Bronchial epithelial cell (primary cell): ENCODE results near the gene TFF1. TPM values are rescaled to one million over a fixed set of nuclear protein-coding genes. Genes with fewer than 3 reads are reported as not detected.

ENCODE experiments used
- DNase-seq: peaks from one replicate; pipeline ENCODE4 v3.0.0-alpha.2; 2010; ENCODE audit warnings: low read depth
- FAIRE-seq: peaks from 2 replicates; lab custom pipeline; 2011; peaks lifted over from hg19 to GRCh38; lab: Jason Lieb, UNC
- H3K27me3 ChIP-seq: 2 replicates; pipeline ENCODE4 v1.5.1; 2011; ENCODE audit warnings: low read length; ENCODE audit not compliant: control insufficient read depth, insufficient read depth
- H3K36me3 ChIP-seq: 2 replicates; pipeline ENCODE4 v1.5.1; 2011; ENCODE audit warnings: low read length; ENCODE audit not compliant: control insufficient read depth, insufficient read depth
- H3K4me3 ChIP-seq: 2 replicates; pipeline ENCODE4 v1.5.1; 2011; ENCODE audit warnings: mild to moderate bottlenecking, low read depth, low read length, control low read depth
- CTCF ChIP-seq: IDR thresholded peaks from 2 replicates; pipeline ENCODE4 v1.5.1; 2011; ENCODE audit warnings: mild to moderate bottlenecking, moderate library complexity, low read length, control low read depth, inconsistent platforms; ENCODE audit not compliant: insufficient read depth, severe bottlenecking
- total RNA-seq: library from RNA; depleted of rRNA; stranded (reverse); fragments of >200 nt; gene quantifications from 2 replicates; pipeline ENCODE4 v1.2.1, GENCODE V29; 2014

TFF1 gene
- total RNA-seq, 1 donor from 2014 or later: not detected

GRCh38 chr21:42392731-42393442, 26.6 kb upstream of the TFF1 start:
- FAIRE-seq (no peak), DNase-seq (peak; percentile 66)
- Histone ChIP-seq H3K4me3 (no peak overlapping the region), H3K27me3 (peaks cover 1% of the 10 kb centered on the region), H3K36me3 (no peaks in the 10 kb centered on the region)
- no peak for TF ChIP-seq CTCF

GRCh38 chr21:42391297-42391696, 25.0 kb upstream of the TFF1 start:
- H3K4me3 ChIP-seq: no peak overlapping the region
- H3K27me3 ChIP-seq: peaks cover 1% of the 10 kb centered on the region
- no peak for FAIRE-seq

GRCh38 chr21:42390696-42391095, 24.4 kb upstream of the TFF1 start:
- no peak for FAIRE-seq
- Histone ChIP-seq H3K27me3 (peaks cover 1% of the 10 kb centered on the region), H3K4me3 (no peak overlapping the region), H3K36me3 (no peaks in the 10 kb centered on the region)
- no peak for DNase-seq
- TF ChIP-seq CTCF: no peak

More at GRCh38 chr21:42391297-42391696, 25.0 kb upstream of the TFF1 start:
- no peak for TF ChIP-seq CTCF
- H3K36me3 ChIP-seq: no peaks in the 10 kb centered on the region
- no peak for DNase-seq

GRCh38 chr21:42390193-42390592, 23.9 kb upstream of the TFF1 start:
- Histone ChIP-seq H3K27me3 (peaks cover 1% of the 10 kb centered on the region), H3K36me3 (no peaks in the 10 kb centered on the region), H3K4me3 (no peak overlapping the region)
- DNase-seq: no peak
- no peak for TF ChIP-seq CTCF
- no peak for FAIRE-seq

GRCh38 chr21:42389449-42389835, 23.1 kb upstream of the TFF1 start:
- no peak for DNase-seq
- Histone ChIP-seq H3K36me3 (no peaks in the 10 kb centered on the region), H3K4me3 (no peak overlapping the region), H3K27me3 (peaks cover 1% of the 10 kb centered on the region)
- FAIRE-seq: no peak
- TF ChIP-seq CTCF: no peak
